Loucy (cell line): ENCODE data around the gene FZR1.

Experiments used
- H2AFZ ChIP-seq: fragments of 200-600 bp; sonication (generic); 2 replicates; pipeline ENCODE4 v1.6.0; 2016; ENCODE audit warnings: antibody characterized with exemption, mild to moderate bottlenecking, low read length, moderate library complexity
- H3F3A ChIP-seq: fragments of 200-600 bp; 2 replicates; pipeline ENCODE4 v1.6.0; 2016; ENCODE audit warnings: antibody characterized with exemption, low read depth, mild to moderate bottlenecking
- H3K27me3 ChIP-seq: fragments of 200-600 bp; sonication (generic); 2 replicates; pipeline ENCODE4 v1.6.1; 2014; ENCODE audit warnings: low read length, mild to moderate bottlenecking; ENCODE audit not compliant: insufficient read depth, poor library complexity, severe bottlenecking
- H3K36me3 ChIP-seq: fragments of 200-600 bp; sonication (generic); 2 replicates; pipeline ENCODE4 v1.6.1; 2016; ENCODE audit warnings: low read length; ENCODE audit not compliant: insufficient read depth
- H3K4me1 ChIP-seq: fragments of 200-600 bp; sonication (generic); 2 replicates; pipeline ENCODE4 v1.5.1; 2014; ENCODE audit warnings: low read length, mild to moderate bottlenecking; ENCODE audit not compliant: insufficient read depth, poor library complexity, severe bottlenecking
- H3K4me2 ChIP-seq: fragments of 200-600 bp; sonication (generic); 2 replicates; pipeline ENCODE4 v1.6.0; 2014; ENCODE audit warnings: antibody characterized with exemption, low read length, low read depth, mild to moderate bottlenecking; ENCODE audit not compliant: poor library complexity, severe bottlenecking
- H3K4me3 ChIP-seq: fragments of 200-600 bp; sonication (generic); 2 replicates; pipeline ENCODE4 v1.5.1; 2014; ENCODE audit warnings: low read length, mild to moderate bottlenecking, mixed read lengths; ENCODE audit not compliant: poor library complexity, severe bottlenecking
- H3K79me2 ChIP-seq: fragments of 200-600 bp; sonication (generic); 2 replicates; pipeline ENCODE4 v1.6.1; 2014; ENCODE audit warnings: low read length; ENCODE audit not compliant: insufficient read depth
- H3K9ac ChIP-seq: fragments of 200-600 bp; sonication (generic); 2 replicates; pipeline ENCODE4 v1.6.0; 2014; ENCODE audit warnings: mild to moderate bottlenecking, low read depth, low read length, moderate library complexity; ENCODE audit not compliant: poor library complexity, severe bottlenecking
- H3K9me2 ChIP-seq: fragments of 200-600 bp; sonication (generic); replicated peaks from 2 replicates; pipeline ENCODE4 v1.6.1; 2016; ENCODE audit warnings: low read depth, low read length, mixed read lengths
- H3K9me3 ChIP-seq: fragments of 200-600 bp; sonication (generic); 2 replicates; pipeline ENCODE4 v1.6.1; 2014; ENCODE audit warnings: mild to moderate bottlenecking, antibody characterized with exemption, low read length, low read depth; ENCODE audit not compliant: insufficient read depth
- H4K20me1 ChIP-seq: fragments of 200-600 bp; sonication (generic); 2 replicates; pipeline ENCODE4 v1.6.0; 2014; ENCODE audit warnings: antibody characterized with exemption, low read length, mild to moderate bottlenecking; ENCODE audit not compliant: insufficient read depth, poor library complexity, severe bottlenecking
- CTCF ChIP-seq: fragments of 200-600 bp; sonication (generic); conservative IDR thresholded peaks from 2 replicates; pipeline ENCODE4 v1.5.1; 2014; ENCODE audit warnings: mild to moderate bottlenecking, antibody characterized with exemption, low read length
- EZH2phosphoT487 ChIP-seq: fragments of 200-600 bp; IDR thresholded peaks from 2 replicates; pipeline ENCODE4 v1.6.1; 2018; ENCODE audit warnings: antibody characterized with exemption, mild to moderate bottlenecking, moderate library complexity, borderline replicate concordance

FZR1 gene

GRCh38 chr19:3531716-3532115, 25.6 kb downstream of the FZR1 start:
- Histone ChIP-seq H3K9me2 (no peaks in the 10 kb centered on the region), H3K79me2 (no peaks in the 10 kb centered on the region), H3K4me1 (no peaks in the 10 kb centered on the region), H3K9ac (no peak overlapping the region), H4K20me1 (no peaks in the 10 kb centered on the region), H3K36me3 (peaks cover 72% of the 10 kb centered on the region; the same call in 1 of the 2 replicates), H2AFZ (no peak overlapping the region), H3K4me3 (no peak overlapping the region), H3K27me3 (no peaks in the 10 kb centered on the region), H3F3A (no peaks in the 10 kb centered on the region), H3K4me2 (no peak overlapping the region), H3K9me3 (no peaks in the 10 kb centered on the region)
- no peak for TF ChIP-seq CTCF
- no peak for TF ChIP-seq EZH2phosphoT487

GRCh38 chr19:3532154-3532786, 26.2 kb downstream of the FZR1 start:
- H3K36me3 ChIP-seq = peaks cover 67% of the 10 kb centered on the region; the same call in 1 of the 2 replicates
- H3K79me2 ChIP-seq = no peaks in the 10 kb centered on the region
- H3K27me3 ChIP-seq = no peaks in the 10 kb centered on the region
- H3K4me1 ChIP-seq = no peaks in the 10 kb centered on the region
- no peaks in the 10 kb centered on the region for H4K20me1 ChIP-seq
- no peaks in the 10 kb centered on the region for H3K9me2 ChIP-seq
- no peaks in the 10 kb centered on the region for H3K9me3 ChIP-seq
- no peak overlapping the region for H3K4me2 ChIP-seq
- H2AFZ ChIP-seq = no peak overlapping the region
- no peak for TF ChIP-seq EZH2phosphoT487
- no peak for TF ChIP-seq CTCF
- no peak overlapping the region for H3K9ac ChIP-seq
- H3F3A ChIP-seq = no peaks in the 10 kb centered on the region
- H3K4me3 ChIP-seq = no peak overlapping the region

GRCh38 chr19:3533033-3533432, 26.9 kb downstream of the FZR1 start:
- H3K9me2 ChIP-seq = no peaks in the 10 kb centered on the region
- H3K36me3 ChIP-seq = peaks cover 62% of the 10 kb centered on the region; the same call in 1 of the 2 replicates
- H2AFZ ChIP-seq = no peak overlapping the region
- TF ChIP-seq CTCF (no peak), EZH2phosphoT487 (no peak)
- no peak overlapping the region for H3K4me3 ChIP-seq
- no peaks in the 10 kb centered on the region for H3K4me1 ChIP-seq
- H4K20me1 ChIP-seq = no peaks in the 10 kb centered on the region
- no peak overlapping the region for H3K9ac ChIP-seq
- H3K9me3 ChIP-seq = no peaks in the 10 kb centered on the region
- H3K27me3 ChIP-seq = no peaks in the 10 kb centered on the region
- H3K4me2 ChIP-seq = no peak overlapping the region
- H3K79me2 ChIP-seq = no peaks in the 10 kb centered on the region
- no peaks in the 10 kb centered on the region for H3F3A ChIP-seq
